ENCODE data around the gene CLIP1. TPM values are rescaled to one million over a fixed set of nuclear protein-coding genes. Genes with fewer than 3 reads are reported as not detected.

Gene CLIP1
- total and polyA plus RNA-seq, 8 donors, result 16.0 to 133 (median 75.9) TPM

DNA sequence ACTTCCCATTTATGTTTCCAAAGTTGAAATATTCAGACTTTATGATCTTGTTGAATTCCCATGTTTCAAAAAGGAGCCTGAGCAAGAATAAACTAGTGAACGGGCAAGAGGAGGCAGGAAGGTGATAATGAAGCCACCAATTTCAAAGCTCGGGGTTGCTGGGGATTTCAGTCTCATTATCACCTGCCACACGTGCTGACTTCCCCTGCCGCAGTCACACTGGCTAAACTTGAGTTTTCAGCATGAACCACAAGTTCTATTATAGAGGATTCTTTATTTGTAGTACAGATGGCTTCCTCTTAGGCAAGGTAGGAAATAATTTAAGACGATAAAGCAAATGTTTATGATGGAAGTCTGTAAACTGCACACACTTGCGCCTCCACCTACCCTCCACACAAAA is 178.5 kb downstream of the CLIP1 start:
- no peaks in the 10 kb centered on the region for H3K9me3 ChIP-seq
- no peak overlapping the region for H3K4me3 ChIP-seq
- H3K27me3 ChIP-seq, result no peaks in the 10 kb centered on the region
- 74 to 83% (median 78%) methylated on average over 6 of the region's 6 CpGs for WGBS, 5 donors
- no peak for DNase-seq
- H3K36me3 ChIP-seq, result peaks cover 10 to 87% (median 77%) of the 10 kb centered on the region in 4 donors
- intact Hi-C loops (cut with DNase I; ENCODE audit: low total_unique reads), result no loop called here
- TF ChIP-seq EP300 (IDR thresholded peaks at IDR 0.05), result no peak
- no peak for TF ChIP-seq POLR2A (IDR thresholded peaks at IDR 0.05)
- no peak for TF ChIP-seq POLR2AphosphoS5 (IDR thresholded peaks at IDR 0.05)
- TF ChIP-seq CTCF (IDR thresholded peaks at IDR 0.05), result no peak
- no peaks in the 10 kb centered on the region for H3K4me1 ChIP-seq
- no peak overlapping the region for H3K27ac ChIP-seq

- H3K9me3 ChIP-seq, result no peaks in the 10 kb centered on the region
- TF ChIP-seq POLR2A (IDR thresholded peaks at IDR 0.05) (no peak), CTCF (IDR thresholded peaks at IDR 0.05) (no peak), POLR2AphosphoS5 (IDR thresholded peaks at IDR 0.05) (no peak), EP300 (IDR thresholded peaks at IDR 0.05) (no peak)
- H3K4me1 ChIP-seq, result no peaks in the 10 kb centered on the region
- 90 to 97% (median 95%) methylated on average over 5 of the region's 5 CpGs for WGBS, 5 donors
- no peak overlapping the region for H3K27ac ChIP-seq
- no peak for DNase-seq
- H3K4me3 ChIP-seq, result no peak overlapping the region
- peaks cover 26 to 97% (median 92%) of the 10 kb centered on the region in 4 donors for H3K36me3 ChIP-seq
- no peaks in the 10 kb centered on the region for H3K27me3 ChIP-seq
- intact Hi-C loops (cut with DNase I; ENCODE audit: low total_unique reads), result no loop called here
Measured at GRCh38 chr12:122238861-122239260, 183.6 kb downstream of the CLIP1 start.

- WGBS, 5 donors, result 79 to 92% (median 88%) methylated on average over 7 of the region's 7 CpGs
- intact Hi-C loops (cut with DNase I; ENCODE audit: low total_unique reads), result no loop called here
- peaks cover 51 to 97% (median 92%) of the 10 kb centered on the region in 4 donors for H3K36me3 ChIP-seq
- no peak for TF ChIP-seq POLR2AphosphoS5 (IDR thresholded peaks at IDR 0.05)
- no peak for TF ChIP-seq CTCF (IDR thresholded peaks at IDR 0.05)
- no peak for TF ChIP-seq EP300 (IDR thresholded peaks at IDR 0.05)
- TF ChIP-seq POLR2A (IDR thresholded peaks at IDR 0.05), result no peak
- DNase-seq, result no peak
- no peaks in the 10 kb centered on the region for H3K9me3 ChIP-seq
- no peak overlapping the region for H3K4me3 ChIP-seq
- H3K27ac ChIP-seq, result no peak overlapping the region
- H3K27me3 ChIP-seq, result no peaks in the 10 kb centered on the region
- H3K4me1 ChIP-seq, result no peaks in the 10 kb centered on the region
Measured at GRCh38 chr12:122235741-122236140, 186.7 kb downstream of the CLIP1 start.

DNA sequence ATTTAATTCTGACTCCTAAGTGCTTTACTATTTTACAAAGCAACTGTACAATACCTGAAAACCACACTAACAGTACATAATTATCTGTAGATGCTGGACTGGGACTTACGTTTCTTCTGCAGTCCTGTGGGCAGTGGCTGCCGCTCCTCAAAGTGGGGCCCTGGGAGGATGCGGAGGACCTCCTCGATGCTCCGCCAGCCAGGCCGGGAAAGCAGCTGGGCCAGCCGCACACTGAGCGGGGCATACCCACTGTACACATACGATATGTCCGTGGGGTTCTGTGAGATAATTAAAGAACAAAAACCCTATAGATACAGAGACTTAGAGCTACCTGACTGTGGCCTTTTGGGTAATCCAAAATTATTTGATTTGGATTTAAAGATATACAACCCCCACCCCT is 189.8 kb downstream of the CLIP1 start:
- DNase-seq, result no peak
- 94 to 97% (median 97%) methylated on average over 8 to 10 of the region's 10 CpGs for WGBS, 5 donors
- no peak overlapping the region for H3K27ac ChIP-seq
- H3K36me3 ChIP-seq, result peaks cover 53 to 95% (median 85%) of the 10 kb centered on the region in 4 donors
- H3K27me3 ChIP-seq, result no peaks in the 10 kb centered on the region
- H3K4me1 ChIP-seq, result no peaks in the 10 kb centered on the region
- TF ChIP-seq POLR2AphosphoS5 (IDR thresholded peaks at IDR 0.05) (no peak), EP300 (IDR thresholded peaks at IDR 0.05) (no peak), CTCF (IDR thresholded peaks at IDR 0.05) (no peak)
- H3K4me3 ChIP-seq, result no peak overlapping the region
- no peaks in the 10 kb centered on the region for H3K9me3 ChIP-seq
- intact Hi-C loops (cut with DNase I; ENCODE audit: low total_unique reads), result no loop called here
